Right kidney (tissue), 1 donor: ENCODE measurements around the gene MAGI2.
"Not testable (repeated sequence)": the region's sequence is repeated elsewhere in the genome, so short reads cannot be mapped to it uniquely, and the experiment has no call there.

ENCODE experiments used
- DNase-seq: peaks from one replicate; pipeline ENCODE4 v3.0.0-alpha.2; 2016

Gene MAGI2

DNA sequence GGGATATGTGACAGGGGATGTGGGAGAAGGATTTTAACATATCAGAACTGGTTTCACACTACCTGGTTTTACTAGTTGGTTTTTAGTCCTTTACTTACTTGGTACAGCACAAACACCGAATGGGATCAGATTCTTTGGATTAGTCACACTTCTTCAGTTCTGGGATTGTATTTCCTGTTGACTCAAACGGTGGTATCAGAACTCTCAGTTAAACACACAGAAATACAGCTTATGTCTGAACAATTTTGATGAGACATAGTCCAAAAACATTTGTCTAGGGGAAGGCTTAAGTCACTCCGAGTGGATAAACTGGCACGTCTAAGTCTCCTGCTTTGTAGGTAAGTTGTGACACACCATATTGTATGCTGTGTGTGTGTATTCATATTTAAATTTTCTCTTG is 1174.4 kb downstream of the MAGI2 start:
- no peak for DNase-seq

DNA sequence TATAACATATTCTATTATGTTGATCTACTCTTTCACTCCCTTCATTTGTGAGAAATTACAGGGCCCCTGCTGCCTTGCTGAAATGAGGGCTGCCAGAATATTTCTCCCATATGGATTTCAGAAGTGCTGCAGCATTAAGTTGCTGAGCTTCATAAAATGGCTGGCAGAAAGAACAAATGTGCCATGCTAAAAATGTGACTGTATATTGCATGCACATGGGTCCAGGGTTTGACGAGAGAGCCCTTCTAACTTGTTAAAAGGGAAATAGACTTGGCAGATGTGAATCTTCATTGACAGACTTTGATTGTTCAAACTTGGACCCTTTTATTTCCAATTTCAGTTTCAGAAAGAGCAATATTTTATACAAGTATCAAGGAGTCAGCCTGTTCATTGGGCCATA is 1186.3 kb downstream of the MAGI2 start:
- no peak for DNase-seq

DNA sequence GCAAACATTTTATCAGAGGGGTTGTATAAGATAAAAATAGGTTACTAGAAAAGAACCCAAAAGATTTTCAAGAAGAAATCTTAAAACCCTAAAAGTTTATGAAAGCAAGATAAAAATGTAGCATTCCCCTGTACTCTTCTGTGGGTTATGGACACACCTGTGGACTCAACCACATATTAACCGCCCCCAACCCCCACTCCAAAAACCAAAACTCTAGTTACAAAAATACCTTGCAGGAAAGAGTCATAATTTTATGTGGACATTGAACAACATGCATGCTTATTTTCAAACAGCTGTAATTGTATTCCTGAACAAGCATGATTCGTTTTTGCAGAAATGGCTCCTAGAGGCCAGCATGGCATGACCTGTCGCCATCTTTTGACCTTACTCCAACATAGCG is 1188.0 kb downstream of the MAGI2 start:
- DNase-seq: no peak

DNA sequence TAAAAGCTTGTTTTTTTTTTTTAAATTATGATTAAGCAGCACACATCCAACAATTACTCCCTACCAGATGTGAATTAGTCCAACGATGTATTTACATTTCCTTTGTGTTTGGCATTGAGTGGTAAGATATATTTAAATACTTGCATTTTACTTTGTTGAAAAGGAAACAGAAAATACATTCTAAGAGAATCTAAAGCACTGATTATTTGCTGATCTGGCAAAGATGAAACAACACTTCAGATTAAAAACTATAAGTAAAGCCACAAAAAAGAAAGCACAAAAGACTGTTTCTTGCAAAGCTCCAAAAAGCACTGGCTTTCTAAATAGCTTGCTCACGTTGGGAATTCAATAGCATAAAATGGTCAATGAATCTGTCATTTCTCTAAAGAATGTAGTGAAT is 1188.4 kb downstream of the MAGI2 start:
- no peak for DNase-seq

DNA sequence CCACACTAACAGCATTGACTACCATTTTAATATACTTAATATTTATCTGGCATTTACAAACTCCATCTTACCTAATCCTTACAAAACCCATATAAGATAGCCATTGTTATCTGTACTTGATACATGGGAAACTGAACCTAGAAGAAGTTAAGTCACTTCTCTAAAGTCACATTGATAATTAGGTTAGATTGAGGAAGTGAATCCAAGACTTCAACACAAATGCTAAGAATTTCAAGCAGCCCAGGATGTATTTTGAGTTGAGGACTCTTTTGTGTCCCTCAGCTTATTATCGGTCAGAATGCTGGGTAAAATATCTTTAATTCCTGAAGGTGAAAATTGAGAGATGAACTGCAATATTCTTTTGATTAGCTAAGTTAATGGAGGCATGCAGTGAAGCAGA is 1189.4 kb downstream of the MAGI2 start:
- no peak for DNase-seq

DNA sequence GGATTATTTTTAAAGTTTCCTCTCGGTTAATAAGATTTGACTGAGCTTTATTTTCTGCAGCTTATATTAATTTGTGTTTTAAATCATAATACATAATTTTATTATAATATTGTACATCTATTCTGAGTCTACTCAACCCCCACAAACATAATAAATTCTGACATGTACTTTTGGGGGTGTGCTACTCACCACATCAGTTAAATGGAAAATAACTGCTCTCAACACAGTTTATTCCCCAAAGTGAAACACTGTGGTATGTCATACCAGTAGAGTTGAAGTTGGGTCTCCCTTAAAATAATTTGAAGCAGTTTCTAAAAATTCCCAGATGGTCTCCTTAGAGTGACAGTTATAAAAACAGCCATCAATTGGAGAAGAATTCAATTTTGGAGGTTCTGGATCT is 1191.7 kb downstream of the MAGI2 start:
- DNase-seq: no peak

DNA sequence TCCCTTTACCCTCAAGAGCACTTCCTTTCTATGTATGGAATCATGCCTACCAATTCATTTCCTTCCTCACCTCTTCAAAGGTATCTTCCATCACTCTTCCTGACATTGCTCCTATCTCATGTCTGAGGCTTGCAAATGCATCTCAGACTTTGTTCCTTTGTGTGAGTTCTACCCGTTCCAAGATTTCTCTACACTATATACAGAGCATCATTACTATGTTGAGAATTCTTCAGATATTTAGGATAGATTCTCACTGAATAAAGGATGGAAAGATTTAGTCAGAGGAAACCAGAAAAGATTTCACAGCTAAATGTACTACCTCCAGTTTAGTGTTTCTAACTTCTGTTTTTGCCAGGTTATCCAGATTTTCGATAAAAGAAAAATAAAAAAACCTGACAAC is 1192.2 kb downstream of the MAGI2 start:
- no peak for DNase-seq

DNA sequence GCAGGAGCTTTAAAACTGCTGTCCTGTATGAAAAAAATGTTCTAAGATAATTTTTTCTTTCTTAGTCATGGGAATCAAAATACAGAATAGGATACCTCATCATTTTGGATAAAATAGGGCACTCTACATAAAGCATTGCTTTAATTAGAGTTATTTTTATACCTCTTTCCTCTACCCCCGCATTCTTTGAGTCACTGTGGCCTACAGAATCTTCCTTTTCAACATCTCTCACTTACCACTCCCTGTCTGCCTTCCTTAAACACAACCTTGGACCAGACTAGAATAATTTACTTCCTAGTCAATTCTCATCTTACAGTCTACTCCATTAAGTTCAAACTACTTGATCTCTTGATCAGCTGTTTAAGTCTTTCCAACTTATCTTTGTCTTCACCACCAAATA is 1192.6 kb downstream of the MAGI2 start:
- no peak for DNase-seq

DNA sequence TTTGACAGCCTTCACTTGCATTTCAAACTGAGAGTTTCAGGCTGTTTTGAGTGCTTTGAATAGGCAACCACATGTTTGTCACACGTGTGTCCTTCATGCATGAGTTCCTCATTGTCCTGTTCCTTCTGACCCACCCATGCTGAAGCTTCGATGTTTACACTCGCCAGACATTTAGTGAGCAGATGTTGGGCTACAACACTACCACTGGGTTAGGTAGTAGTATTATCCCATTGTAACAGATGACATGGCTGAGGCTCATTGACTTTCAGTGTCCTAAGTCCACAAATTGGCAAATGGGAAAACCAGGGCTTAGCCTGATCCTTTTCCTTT is 1198.8 kb downstream of the MAGI2 start:
- no peak for DNase-seq

DNA sequence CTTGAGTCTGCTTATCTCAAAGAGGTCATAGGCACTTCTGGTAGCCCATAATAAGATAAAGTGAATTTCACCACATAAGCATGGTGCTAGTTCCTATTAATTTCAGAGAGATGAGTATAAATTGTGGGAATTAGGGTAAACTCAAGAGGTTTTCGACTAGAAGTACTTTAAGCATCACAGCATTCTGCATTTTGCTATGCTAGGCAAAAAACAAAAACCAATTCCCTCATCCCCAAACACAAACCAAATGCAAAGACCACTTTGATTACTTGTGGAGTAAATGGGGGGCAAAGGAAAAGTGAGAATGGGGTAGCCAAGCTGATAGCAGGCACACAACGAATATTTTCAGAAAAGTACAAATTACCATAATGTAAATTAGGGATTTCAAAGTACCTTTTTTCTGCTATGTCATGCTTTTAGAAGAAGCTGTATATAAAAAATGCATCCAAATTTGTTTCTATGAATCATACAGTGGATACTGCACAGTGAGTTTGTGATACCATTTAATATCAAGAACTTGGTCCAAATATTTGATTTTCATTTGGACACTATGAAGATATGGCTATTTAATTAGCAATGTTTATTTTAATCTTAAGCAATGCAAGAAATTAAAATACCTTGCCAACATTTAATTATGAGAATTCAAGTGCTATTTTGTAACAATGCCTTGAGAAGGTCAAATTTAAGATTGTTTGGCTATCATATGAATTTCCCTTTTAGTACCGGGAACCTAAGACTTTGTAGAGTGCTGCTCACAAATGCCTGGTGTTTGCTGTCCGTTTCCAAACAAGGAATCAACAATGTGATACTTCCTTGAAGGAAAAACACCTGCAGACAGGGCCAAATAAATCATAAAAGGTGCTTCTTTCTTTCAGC is 1199.4 kb downstream of the MAGI2 start:
- DNase-seq: no peak

DNA sequence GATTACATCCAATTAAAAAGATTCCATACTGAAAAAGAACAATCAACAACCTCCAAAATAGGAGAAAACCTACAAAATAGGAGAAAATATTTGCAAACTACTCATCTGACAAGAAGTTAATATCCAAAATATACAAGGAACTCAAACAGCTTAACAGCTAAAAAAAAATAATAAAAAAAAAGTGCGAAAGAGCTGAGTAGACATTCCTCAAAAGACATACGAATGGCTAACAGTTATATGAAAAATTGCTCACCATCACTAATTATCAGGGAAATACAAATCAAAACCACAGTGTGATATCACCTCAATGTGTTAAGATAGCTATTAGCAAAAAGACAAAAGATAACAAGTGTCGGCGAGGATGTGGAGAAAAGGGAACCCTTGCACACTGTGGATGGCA is 1204.6 kb downstream of the MAGI2 start:
- DNase-seq: no peak

DNA sequence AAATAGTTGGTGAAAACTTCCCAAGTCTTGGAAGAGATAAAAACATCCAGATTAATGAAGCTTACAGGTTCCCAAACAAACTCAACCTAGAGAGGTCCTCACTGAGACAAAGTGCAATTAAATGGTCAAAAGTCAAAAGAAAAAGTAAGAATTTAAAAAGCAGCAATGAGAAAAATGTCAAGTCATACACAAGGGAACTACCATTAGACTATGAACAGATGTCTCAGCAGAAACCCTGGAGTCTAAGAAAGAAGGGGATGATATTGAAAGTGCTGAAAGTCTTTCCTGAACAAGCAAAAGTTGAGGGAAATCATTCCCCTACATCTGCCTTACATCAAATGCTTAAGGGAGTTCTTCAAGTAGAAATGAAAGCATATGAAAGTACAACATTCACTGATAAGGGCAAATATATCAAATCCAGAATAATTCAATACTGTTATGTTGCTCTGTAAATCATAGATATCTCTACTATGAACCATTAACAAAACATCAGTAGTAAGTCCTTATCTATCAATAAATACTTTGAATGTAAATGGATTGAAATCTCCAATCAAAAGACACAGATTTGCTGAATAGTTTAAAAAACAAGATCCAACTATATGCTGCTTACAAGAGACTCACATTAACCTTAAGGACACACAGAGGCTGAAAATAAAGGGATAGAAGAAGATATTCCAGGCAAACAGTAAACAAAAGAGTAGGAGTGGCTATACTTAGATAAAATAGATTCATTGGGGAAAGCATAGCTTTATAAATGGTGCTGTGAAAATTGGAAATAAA is 1205.4 kb downstream of the MAGI2 start:
- no peak for DNase-seq

DNA sequence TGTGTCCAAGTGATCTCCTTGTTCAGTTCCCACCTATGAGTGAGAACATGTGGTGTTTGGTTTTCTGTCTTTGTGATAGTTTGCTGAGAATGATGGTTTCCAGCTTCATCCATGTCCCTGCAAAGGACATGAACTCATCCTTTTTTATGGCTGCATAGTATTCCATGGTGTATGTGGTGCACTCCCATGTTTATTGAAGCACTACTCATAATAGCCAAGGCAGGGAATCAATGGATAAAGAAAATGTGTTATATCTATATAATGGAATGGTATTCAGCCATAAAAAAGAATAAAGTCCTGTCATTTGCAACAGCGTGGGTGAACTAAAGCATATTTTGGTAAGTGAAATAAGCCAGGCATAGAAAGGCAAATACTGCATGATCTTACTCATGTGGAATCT is 1213.3 kb downstream of the MAGI2 start:
- not testable (repeated sequence) for DNase-seq

DNA sequence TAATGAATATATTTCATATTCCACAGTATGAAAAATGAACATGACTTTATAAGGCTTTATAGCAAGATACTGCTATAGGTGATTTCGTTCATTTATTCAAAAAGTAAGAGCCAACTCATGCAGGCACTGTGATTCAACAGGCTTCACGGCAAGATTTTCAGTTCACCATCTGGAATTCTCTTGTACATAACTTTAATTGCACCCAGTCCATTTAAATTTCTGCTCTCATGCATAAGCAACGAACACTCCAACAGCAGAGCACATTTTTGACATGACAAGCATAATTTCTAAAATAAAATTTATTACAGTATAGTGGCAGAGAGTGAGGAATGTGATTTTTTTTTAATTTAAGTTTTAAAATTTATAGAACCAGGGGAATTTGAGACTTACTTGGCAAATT is 1218.8 kb downstream of the MAGI2 start:
- DNase-seq: no peak

DNA sequence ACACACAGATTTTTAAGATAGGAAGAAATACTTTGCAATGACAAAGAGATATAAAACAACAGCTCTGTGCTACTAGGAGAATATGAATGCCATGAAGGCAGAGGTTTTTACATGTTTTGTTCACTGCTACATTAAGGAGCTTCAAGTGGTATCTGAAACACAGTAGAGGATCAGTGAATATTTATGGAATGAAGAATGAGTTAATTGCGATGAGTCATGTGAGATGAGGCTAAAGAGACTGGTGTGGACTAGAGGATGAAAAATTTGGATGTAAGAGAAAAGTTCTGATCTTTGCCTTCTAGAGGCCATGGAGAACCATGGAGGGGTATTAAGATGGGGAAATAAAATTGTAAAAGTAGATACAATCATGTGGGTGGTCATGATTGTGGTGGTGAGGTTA is 1220.7 kb downstream of the MAGI2 start:
- no peak for DNase-seq

DNA sequence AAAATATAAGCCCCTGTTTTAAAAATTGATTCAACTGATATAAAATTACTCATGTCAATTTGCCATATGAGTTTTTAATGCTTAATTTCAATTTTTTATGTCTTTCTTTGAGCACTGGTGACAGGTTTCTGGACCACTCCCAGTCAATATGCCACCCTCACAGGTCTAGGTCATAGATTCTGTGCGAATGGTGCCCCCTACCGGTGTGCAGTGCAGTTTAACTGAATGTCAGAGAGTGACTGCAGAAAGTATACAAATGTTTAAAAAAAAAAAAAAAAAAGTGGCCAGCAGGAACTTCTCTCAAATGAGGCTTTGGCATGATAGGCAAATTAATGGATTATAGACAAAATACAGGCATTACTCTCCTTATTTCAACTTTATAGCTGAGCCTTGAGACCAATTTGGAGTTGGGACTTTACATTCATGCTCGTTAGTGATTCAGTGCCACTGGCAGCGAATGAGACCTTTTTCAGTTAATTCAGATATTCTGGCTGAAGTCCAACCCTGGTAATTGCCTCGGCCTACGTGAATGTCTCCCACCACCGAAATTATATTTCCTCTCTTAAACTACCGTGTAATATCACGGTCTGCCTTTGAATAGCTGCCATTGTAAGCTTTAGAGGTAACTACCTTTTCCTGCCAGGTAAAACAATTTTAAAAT is 1227.3 kb downstream of the MAGI2 start:
- DNase-seq: no peak

DNA sequence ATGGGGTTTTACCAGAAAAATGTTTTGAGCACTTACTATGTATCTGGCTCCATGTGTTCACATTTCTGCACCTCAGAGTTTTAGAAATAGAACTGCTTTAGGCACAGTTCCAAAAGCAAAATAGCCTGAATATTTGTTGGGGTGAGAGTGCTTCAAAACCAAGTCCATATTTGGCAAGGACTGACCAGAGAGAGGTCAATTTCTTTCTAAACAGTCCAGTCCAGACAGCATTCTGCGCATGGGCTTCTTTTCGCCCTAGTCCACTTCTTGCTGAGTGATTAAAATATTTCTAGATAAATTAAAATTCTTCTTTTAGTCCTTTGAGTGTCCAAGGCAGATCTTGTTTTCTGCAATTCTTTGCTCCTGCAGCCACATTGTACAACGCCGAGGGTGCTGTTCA is 1227.9 kb downstream of the MAGI2 start:
- no peak for DNase-seq

DNA sequence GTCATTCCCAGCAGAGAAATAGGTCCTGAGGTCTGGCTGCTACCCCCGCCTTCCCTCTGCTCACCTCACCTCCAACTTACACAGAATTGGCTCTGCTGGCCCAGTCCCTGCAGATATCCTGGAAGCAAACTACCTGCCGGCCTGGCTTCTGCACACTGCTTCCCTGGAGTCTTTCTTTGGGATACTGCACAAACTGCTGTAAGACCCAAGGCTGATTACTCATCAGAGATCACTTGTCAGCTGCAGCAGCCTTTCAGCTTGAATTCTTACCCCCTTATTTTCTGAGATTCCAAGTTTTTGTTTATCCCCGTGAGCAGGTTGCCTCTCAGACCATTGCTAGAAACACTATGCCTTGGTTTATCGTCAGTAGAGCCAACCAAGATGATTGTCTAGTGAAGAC is 1228.5 kb downstream of the MAGI2 start:
- no peak for DNase-seq

DNA sequence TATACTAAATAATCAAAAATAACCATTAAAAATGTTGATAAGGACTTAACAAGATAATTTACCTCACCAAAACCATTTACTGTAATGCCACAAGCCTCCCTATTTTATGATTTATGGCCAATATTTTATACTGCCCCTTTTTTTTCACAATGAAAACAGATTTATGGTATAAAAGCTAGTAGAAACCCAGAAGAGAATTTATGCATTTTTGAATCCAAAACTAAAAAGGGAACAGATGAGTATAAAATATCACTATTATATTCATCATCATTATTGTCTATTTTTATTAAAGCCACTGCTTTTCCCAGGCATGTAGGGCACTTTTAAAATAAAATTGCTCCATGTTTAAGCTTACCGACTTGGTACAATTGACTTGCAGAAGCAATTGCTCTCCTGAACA is 1229.9 kb downstream of the MAGI2 start:
- no peak for DNase-seq

DNA sequence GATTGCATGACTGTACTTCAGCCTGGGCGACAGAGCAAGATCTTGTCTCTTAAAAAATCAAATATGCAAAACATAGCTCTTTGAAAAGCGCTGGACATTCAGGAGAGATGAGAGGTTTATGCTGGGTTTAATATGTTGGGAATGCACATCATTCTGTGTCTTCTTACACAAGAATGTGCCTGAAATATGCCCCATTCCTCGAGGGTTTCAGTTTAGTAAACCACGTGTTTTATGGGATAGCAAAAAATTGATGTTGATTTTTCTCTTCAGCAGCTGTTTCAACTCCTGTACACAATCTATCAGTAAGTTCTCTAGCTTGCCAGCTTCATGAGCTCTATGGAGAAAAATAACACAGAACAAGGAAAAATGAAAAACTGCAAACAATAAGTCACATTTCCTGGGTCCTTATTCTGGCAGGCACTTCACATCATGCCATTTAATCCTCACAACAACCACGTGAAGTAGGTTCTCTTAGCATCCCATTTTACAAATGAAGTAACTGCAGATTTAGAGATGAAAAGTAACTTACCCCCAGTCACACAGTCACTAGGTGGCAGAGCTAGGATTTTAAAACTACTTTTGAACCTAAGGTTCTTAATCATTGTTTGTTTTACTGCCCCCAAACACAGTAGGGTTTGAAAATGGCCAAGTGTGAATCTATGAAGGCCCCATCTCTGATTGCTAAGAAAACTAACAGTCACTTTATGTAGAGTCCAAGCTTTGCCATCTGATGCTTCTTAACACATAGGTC is 1231.3 kb downstream of the MAGI2 start:
- no peak for DNase-seq

DNA sequence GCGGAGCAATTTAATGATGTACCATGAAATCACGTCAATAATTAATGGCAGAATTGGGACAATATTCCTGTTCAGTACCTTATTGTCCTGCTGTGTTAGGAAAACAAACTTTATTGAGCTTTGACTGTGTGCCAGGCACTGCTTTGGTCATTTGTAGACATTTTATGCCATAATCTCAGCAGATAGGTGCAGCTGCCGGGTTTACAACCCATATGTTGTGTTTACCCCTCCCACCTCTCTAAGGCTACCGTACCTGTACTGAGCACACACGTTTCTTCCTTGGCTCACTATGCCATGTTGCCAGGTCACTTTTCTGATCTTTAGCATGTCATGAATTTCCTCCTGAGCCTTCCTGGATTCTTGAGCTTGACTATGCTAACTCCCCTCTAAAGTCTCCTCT is 1232.7 kb downstream of the MAGI2 start:
- no peak for DNase-seq

DNA sequence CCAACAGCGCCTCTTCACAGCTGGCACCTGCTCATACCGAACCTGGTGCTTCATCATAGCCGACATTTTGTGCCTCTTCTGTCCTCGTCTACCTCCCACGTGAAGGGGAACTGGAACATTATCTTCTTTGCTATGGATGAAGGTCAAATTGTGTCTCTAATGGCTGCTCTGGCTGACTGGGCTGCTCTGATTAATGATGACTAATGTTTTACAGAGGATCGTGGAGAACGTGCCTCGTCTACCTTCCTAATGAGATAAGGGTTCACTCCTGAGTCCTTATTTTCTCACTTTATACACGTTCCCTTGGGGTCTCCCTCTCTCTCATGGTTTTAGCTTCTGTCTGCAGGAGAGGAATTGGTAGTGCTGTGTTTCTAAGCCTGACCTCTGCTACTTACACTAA is 1234.6 kb downstream of the MAGI2 start:
- DNase-seq: no peak

DNA sequence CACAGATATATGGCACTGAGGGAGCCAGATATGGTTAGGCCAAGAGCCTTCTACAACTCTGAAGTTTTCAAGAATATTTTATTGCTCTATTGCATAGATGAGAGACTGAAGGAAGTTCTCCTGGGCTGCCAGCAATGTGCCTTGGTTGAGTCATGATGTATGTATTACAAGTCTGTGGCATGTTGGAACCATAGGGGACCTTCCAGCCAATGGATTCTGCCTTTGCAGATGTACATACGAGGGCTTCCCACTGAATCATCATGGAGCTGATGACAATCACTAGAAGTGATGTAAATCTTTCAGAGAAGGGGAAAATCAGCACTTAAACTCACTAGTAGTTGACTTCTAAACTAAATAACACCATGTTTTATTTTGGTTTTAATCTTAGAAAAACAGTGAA is 1235.4 kb downstream of the MAGI2 start:
- DNase-seq: no peak
